ENCODE data around the gene PDK2.

The PDK2 gene

GRCh38 chr17:50120475-50121253 lies 25.5 kb downstream of the PDK2 start:
- no peak for DNase-seq

DNA sequence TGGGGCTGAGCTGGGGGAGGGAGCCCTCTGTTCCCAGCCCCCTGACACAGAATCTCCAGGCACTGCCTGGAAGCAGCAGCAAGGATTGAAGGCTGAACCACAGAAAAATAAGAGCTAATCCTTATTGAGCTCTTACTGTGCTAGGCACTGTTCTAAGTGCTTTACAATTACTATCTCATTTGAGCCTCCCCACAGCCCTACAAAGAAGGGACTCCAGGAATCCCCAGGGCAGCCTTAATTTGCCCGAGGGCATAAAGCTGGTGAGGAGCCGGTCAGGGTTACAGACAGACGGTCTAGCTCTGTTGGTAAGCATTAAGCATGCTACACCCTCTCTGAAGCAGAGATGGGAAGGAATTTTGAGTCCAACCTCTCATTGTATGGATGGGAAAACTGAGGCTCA lies 27.8 kb downstream of the PDK2 start:
- DNase-seq = no peak

DNA sequence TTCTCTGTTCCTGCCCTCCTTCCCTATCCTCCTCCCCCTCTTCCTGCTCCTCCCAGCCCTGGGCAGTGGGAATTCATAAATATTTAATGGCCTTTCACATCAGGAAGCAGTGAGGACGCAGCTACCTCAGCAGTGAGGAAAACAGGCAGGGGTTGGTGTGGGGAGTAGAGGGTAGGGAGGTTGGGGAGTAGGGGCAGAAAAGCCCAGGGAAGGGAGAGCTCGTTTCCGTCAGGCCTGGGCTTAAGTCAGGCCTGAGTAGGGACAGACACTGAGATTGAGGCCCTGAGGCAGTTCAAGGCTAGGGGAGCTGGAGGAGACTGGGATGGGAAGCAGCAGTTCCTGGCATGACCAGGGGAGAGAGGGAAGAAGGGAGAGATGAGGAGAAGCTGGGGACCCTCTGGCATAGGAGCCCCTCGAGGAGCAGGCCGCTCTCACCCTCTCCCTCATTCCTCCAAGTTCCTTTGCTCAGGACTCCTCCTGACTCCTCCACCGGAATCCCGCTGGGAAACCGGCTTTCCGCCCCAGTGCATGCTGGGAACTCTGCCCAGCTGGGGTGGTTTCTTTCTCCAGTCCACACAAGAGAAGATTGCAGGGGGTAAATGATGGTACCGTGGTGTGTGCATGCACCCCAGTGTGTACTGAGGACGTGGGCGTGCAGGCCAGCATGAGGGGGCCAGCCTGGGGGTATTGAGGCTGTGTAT lies 28.6 kb downstream of the PDK2 start:
- DNase-seq = no peak

GRCh38 chr17:50125420-50125997 lies 30.4 kb downstream of the PDK2 start:
- no peak for DNase-seq

GRCh38 chr17:50127697-50128361 lies 32.7 kb downstream of the PDK2 start:
- DNase-seq = no peak

GRCh38 chr17:50128441-50129352 lies 33.5 kb downstream of the PDK2 start:
- DNase-seq = peak; percentile 65

DNA sequence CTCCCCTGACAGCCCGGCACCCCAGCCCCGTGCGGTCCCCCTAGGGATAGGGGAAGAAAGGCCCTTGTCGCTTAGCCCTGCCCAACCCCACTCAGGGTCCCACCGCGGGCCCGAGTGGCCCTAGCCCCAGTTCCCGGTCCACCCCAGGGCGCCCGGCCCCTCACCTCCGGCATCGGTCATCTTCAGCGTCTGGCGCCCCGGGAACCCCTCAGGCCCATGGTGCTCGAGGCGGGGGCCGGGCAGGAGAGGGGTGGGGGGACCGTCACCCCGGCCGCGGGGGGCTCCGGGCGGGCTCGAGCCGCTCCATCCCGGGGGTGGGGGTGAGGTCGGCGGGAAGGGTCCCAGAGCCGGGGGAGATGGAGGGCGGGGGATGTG lies 34.2 kb downstream of the PDK2 start:
- DNase-seq = no peak

GRCh38 chr17:50129728-50130558 lies 34.8 kb downstream of the PDK2 start, which contains the start of gene SAMD14:
SAMD14 (minus strand) TSS chr17:50130160; CDS start chr17:50124959, 5,201 bp downstream.
- peak; percentile 70 for DNase-seq

DNA sequence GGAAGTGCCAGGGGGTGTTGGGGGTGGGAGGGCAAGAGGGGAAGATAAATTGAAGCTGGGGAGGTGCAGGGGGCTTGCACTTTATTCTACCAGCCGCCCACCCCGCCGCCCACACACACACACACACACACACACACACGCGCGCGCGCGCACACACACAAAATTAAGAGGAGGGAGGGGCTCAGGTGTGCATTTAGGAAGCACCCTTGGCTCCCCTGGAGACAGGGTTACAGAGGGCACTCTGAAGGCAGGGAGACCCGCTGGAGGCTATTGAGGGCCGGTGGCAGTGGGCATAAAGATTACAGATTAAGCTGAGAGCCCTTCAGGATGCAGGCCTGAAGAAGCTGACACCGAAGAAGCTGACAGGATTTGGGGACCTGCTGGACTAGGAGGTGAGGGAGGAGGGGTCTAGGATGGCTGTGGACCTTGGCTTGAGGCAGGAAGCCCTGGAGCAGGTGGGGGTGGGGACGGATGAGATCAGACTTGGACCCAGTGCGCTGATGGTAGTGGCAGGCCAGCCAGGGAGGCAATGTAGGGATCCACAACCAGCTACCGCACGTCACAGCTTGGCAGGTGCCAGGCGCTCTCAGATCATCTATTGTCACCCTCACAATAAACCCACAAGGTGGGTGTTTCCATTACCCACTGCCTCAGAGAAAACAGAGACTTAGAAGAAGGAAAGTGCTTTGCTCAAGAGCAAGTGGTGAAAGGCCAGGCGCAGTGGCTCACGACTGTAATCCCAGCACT lies 35.6 kb downstream of the PDK2 start:
- DNase-seq = no peak

DNA sequence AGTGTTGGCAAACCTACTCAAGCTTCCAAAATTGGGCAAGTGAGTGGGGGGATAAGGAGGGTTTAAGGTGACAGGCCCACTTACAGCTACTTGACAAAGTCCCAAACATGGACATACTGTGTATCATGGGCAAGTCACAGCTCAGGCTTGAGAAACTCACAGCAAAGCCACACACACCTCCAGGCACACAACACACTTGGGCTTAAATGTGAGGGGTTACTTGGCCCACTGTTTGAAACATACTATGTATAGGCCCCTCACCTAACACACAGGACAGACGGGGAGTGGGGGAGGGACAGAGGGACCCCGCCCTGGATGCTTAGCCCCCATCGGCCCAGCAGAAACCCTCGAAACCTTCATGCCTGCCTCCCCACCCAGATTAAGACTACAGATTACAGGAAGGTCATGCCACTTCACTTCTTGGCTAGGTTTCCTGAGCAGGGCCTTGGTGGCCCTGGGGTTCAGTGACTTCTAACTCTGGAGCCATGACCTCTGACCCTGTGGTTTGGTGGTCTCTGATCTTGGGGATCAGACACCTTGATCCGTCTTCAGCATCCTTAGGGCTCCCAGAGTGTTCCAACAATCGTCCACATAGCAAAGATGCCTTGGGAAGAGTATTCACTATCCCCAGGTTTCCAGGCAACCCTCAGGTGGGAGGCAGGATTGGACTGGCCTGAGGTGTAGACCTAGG lies 37.1 kb downstream of the PDK2 start:
- DNase-seq = no peak

DNA sequence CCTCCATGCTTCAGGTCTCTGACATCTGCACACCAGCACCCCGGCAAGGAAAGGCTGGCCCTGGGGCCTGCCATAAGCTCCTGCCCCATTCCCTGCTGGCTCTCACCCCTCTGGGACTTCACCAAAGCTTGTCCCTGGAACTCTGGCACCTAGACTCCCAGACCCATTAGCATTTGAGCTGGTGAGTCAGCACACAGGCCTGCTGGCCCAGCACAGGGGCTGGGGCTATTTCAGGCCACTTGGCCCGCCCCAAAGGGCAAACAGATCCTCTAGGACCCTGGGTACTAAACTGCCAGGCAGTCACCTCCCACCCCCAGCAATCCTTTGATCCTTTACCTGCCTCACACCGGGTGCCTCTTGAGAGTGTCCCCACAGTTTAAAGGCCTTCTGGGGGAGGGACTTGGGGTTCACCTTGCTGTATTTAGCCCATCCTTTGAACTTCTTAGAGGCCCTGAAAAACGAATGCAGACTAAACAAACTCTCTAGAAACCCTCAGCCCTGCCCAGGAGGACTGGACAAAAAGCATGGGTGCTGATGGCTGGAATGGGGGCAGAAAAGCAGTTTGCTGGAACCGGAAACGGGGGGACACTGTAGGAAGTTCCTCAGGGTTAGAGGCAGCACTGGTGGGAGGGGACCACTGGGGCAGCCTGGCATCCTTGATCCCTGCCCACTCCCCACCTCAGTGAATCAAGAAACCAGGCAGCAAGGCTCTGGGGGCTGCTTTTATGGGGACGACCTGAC lies 38.0 kb downstream of the PDK2 start:
- no peak for DNase-seq

GRCh38 chr17:50133769-50134099 lies 38.6 kb downstream of the PDK2 start:
- DNase-seq = no peak

- no peak for DNase-seq
Measured at GRCh38 chr17:50134206-50135110, 39.3 kb downstream of the PDK2 start.

GRCh38 chr17:50135316-50136095 lies 40.4 kb downstream of the PDK2 start:
- no peak for DNase-seq

GRCh38 chr17:50136096-50136687 lies 41.0 kb downstream of the PDK2 start:
- DNase-seq = no peak

GRCh38 chr17:50137042-50137441 lies 41.9 kb downstream of the PDK2 start:
- no peak for DNase-seq

GRCh38 chr17:50139185-50139783 lies 44.1 kb downstream of the PDK2 start:
- no peak for DNase-seq
